AG20443 (cell line): ENCODE results near the gene RPLP2.

ENCODE experiments used
- DNase-seq: peaks from one replicate; pipeline ENCODE4 v3.0.0; 2012; ENCODE audit warnings: low spot score, mixed read lengths

RPLP2 gene

GRCh38 chr11:824292-824880 lies 14.6 kb downstream of the RPLP2 start:
- no peak for DNase-seq

GRCh38 chr11:824942-825341 lies 15.2 kb downstream of the RPLP2 start:
- DNase-seq: no peak

- no peak for DNase-seq
Measured at GRCh38 chr11:825366-826226, 15.8 kb downstream of the RPLP2 start.

- DNase-seq: no peak
Measured at GRCh38 chr11:826227-826621, 16.5 kb downstream of the RPLP2 start.

- no peak for DNase-seq
Measured at GRCh38 chr11:826836-827145, 17.0 kb downstream of the RPLP2 start.

GRCh38 chr11:827146-827896 lies 17.6 kb downstream of the RPLP2 start:
- DNase-seq: no peak

GRCh38 chr11:827897-828192 lies 18.1 kb downstream of the RPLP2 start, which contains the start of gene CRACR2B:
Gene CRACR2B, plus strand, starts transcription at chr11:827919. Its CDS starts 689 bp downstream, at chr11:828608.
- no peak for DNase-seq

- DNase-seq: no peak
Measured at GRCh38 chr11:828506-829175, 18.9 kb downstream of the RPLP2 start.

- DNase-seq: no peak
Measured at GRCh38 chr11:829176-829846, 19.5 kb downstream of the RPLP2 start.

GRCh38 chr11:829847-830294 lies 20.1 kb downstream of the RPLP2 start:
- no peak for DNase-seq

GRCh38 chr11:830295-831117 lies 20.7 kb downstream of the RPLP2 start:
- DNase-seq: peak; percentile 79

GRCh38 chr11:831118-831864 lies 21.5 kb downstream of the RPLP2 start:
- DNase-seq: no peak

- no peak for DNase-seq
Measured at GRCh38 chr11:831961-832528, 22.3 kb downstream of the RPLP2 start.

- DNase-seq: peak; percentile 84
Measured at GRCh38 chr11:832529-833113, 22.9 kb downstream of the RPLP2 start, which contains the start of gene CD151. Gene CD151, plus strand, starts transcription at chr11:832952. Its CDS starts 3,118 bp downstream, at chr11:836070.

- DNase-seq: peak; percentile 67
Measured at GRCh38 chr11:833114-833791, 23.5 kb downstream of the RPLP2 start.

GRCh38 chr11:833849-834311 lies 24.1 kb downstream of the RPLP2 start:
- DNase-seq: no peak

- peak; percentile 71 for DNase-seq
Measured at GRCh38 chr11:834371-835316, 24.9 kb downstream of the RPLP2 start.

GRCh38 chr11:836274-836673 lies 26.5 kb downstream of the RPLP2 start:
- no peak for DNase-seq
